ENCODE measurements around the gene RFC4. TPM values are rescaled to one million over a fixed set of nuclear protein-coding genes. Genes with fewer than 3 reads are reported as not detected.

RFC4 gene
- total and polyA plus RNA-seq, 9 of the 15 experiments (the other 6 are each of a cell fraction or from before 2014, with no cell fraction given), result 105 to 227 (median 180) TPM

DNA sequence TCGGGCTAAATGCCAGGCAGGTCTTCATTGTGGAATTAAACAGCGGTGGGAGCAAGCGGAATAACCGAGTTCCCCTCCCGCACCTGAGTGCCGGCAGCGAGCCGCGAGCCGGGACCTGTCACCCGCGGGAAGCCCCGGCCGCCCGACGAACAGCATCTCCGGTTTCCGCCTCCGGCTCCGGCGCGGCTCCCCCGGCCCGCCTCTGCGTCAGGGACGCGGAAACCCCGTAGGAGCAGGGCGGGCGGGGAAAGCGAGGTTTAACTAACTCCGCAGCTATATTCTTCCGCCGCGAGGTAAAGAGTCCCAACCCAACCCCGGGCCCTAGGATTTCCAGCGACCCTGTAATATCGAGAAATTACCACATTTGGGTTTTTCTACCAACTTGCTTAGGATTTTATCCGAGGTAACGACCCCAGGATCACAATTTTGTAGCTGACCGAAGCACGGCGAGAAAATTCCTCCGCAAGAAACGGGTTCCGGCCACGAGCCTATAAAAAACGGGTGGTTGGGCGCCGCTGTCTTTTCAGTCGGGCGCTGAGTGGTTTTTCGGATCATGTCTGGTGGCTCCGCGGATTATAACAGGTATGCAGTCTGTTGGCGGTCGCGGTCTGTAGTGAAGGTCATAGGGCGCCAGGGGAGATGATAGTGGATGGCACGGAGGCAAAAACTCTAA is 23.1 kb downstream of the RFC4 start, which contains the start of gene EIF4A2 (continued):
- peak; percentile 84 for TF ChIP-seq VEZF1 (CRISPR knock-in tag; IDR thresholded peaks at IDR 0.05)
- TF ChIP-seq ZNF12 (CRISPR knock-in tag; IDR thresholded peaks at IDR 0.05), result 0 out of 2 replicates have a peak, but pooled peaks have one; percentile 39

DNA sequence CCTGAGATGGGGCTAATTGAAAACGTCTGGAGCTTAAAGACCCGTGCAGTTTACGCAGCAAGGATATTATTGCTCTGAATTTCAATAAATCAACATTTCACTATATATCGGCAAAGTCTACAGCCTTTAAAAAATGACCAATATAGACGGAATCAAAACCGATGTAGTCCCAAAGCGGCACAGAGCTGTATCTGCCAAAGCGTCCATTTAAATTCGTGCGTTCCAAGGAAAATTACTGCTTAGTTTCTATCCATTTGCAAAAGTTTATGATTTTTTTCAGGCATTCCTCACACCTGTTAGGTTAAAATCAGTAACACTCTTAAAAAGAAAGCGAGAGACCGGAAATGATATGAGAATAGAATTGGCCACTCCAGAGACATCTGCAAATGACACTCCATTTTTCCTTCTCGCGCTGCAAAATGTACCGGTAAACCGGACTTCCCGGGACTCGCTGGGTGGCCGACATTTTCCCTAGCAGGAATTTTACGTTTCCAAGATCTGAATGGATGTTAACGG is 23.7 kb downstream of the RFC4 start:
- peak overlapping the region; percentile 99 for H2AFZ ChIP-seq (ENCODE audit: low read depth, low read length)
- H3K4me3 ChIP-seq, result peak overlapping the region; percentile 81
- intact Hi-C loops (cut with micrococcal nuclease) (no loop called here), in situ Hi-C loops (cut with MboI) (no loop called here)
- H3K27ac ChIP-seq (ENCODE audit: extremely low read depth, low read depth, low read length), result peak overlapping the region; percentile 99
- peak overlapping the region; percentile 100 for H3K9ac ChIP-seq (ENCODE audit: insufficient read depth in 1 of 2, low read depth in 2 of 2, low read length in 2 of 2)
- whole genome bisulfite sequencing (ENCODE audit: insufficient coverage, low coverage, missing lambda C conversion rate), result under 1% methylated on average over 21 of the region's 21 CpGs
- peaks cover 53% of the 10 kb centered on the region for H3K79me2 ChIP-seq (ENCODE audit: control insufficient read depth, insufficient read depth, low read length)
- POLR2A ChIA-PET, result interaction anchor here (0.6 to 3.3 kb wide), 50 partner anchors 10 to 382 kb away, joined by 3 to 68 read pairs (median 5); partner anchors contain the start of genes DNAJB11, HRG, KNG1 and RPL39L
- H3K9me3 ChIP-seq (replicated peaks; ENCODE audit: control insufficient read depth, insufficient read depth, low read depth, low read length), result no peaks in the 10 kb centered on the region
- TSS peak; percentile 95 for BruUV-seq (replicated peaks)
- H3K4me1 ChIP-seq (replicated peaks in 1 of 2; ENCODE audit: control insufficient read depth in 2 of 2, insufficient read depth in 2 of 2, low read length in 2 of 2), result peaks cover 4 to 16% of the 10 kb centered on the region in 2 experiments; a peak in 4 of 5 replicates
- H3K36me3 ChIP-seq (ENCODE audit: control insufficient read depth, insufficient read depth, low read length), result peaks cover 41% of the 10 kb centered on the region
- H4K20me1 ChIP-seq (replicated peaks; ENCODE audit: control insufficient read depth, insufficient read depth, low read length), result peaks cover 41% of the 10 kb centered on the region
- no peak for ATAC-seq
- CTCF ChIA-PET (ENCODE audit: low intra/inter-chr PET ratio), result no interaction called here
- H3K27me3 ChIP-seq (ENCODE audit: control insufficient read depth in 2 of 2, insufficient read depth in 2 of 2, low read length in 2 of 2), result no peaks in the 10 kb centered on the region
- DNase-seq (ENCODE audit: extremely low read depth in 1 of 4, low spot score in 3 of 4), result peak in 1 of 4 experiments; percentile 9
- H3K4me2 ChIP-seq (ENCODE audit: insufficient read depth, low read length), result peak overlapping the region; percentile 99
- H3K9me1 ChIP-seq (ENCODE audit: control insufficient read depth, insufficient read depth, low read length), result no peaks in the 10 kb centered on the region
- FAIRE-seq, result no peak
- TF ChIP-seq SMAD2 (IDR thresholded peaks at IDR 0.05; ENCODE audit: low read depth, low read length), result no peak
- TF ChIP-seq ZC3H4 (CRISPR knock-in tag; IDR thresholded peaks at IDR 0.05; ENCODE audit: borderline replicate concordance), result no peak
- 0 out of 2 replicates have a peak, but pooled peaks have one; percentile 32 for TF ChIP-seq NFATC3 (IDR thresholded peaks at IDR 0.05)
- TF ChIP-seq ETV1 (tag; conservative IDR thresholded peaks at IDR 0.05; ENCODE audit: low read depth), result no peak
- TF ChIP-seq CCNT2 (IDR thresholded peaks at IDR 0.05; ENCODE audit: borderline replicate concordance, extremely low read depth, insufficient read length, low read depth, low read length), result no peak
- 0 out of 2 replicates have a peak, but pooled peaks have one; percentile 4 for TF ChIP-seq HDAC2 (IDR thresholded peaks at IDR 0.05)
- TF ChIP-seq, protein P1, sequence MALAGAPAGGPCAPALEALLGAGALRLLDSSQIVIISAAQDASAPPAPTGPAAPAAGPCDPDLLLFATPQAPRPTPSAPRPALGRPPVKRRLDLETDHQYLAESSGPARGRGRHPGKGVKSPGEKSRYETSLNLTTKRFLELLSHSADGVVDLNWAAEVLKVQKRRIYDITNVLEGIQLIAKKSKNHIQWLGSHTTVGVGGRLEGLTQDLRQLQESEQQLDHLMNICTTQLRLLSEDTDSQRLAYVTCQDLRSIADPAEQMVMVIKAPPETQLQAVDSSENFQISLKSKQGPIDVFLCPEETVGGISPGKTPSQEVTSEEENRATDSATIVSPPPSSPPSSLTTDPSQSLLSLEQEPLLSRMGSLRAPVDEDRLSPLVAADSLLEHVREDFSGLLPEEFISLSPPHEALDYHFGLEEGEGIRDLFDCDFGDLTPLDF (CRISPR knock-in tag; IDR thresholded peaks at IDR 0.05), result peak; percentile 6; the same call in 1 of the 2 replicates
- no peak for TF ChIP-seq ZC3H8 (IDR thresholded peaks at IDR 0.05)
- no peak for TF ChIP-seq NR2C2 (CRISPR knock-in tag; IDR thresholded peaks at IDR 0.05)
- no peak for TF ChIP-seq NR2C2 (tag; IDR thresholded peaks at IDR 0.05)
- TF ChIP-seq FOXK1 (CRISPR knock-in tag; IDR thresholded peaks at IDR 0.05; ENCODE audit: borderline replicate concordance), result no peak
- no peak for TF ChIP-seq PHB (CRISPR knock-in tag; IDR thresholded peaks at IDR 0.05)
- TF ChIP-seq CHD1 (IDR thresholded peaks at IDR 0.05; ENCODE audit: low read length), result peak; percentile 68
- peak; percentile 15 for TF ChIP-seq BRD9 (IDR thresholded peaks at IDR 0.05; ENCODE audit: low read depth, partially characterized antibody)

Data from K562 (cell line).